ENCODE measurements around the gene CAMKK2.
"Not testable (repeated sequence)": the region's sequence is repeated elsewhere in the genome, so short reads cannot be mapped to it uniquely, and the experiment has no call there.

Gene CAMKK2

GRCh38 chr12:121245031-121245430 is 51.5 kb downstream of the CAMKK2 start:
- DNase-seq = no peak

GRCh38 chr12:121241156-121241970 is 55.1 kb downstream of the CAMKK2 start:
- no peak for DNase-seq

- DNase-seq = peak; percentile 86
These were observed 55.9 kb downstream of the CAMKK2 start for GRCh38 chr12:121240484-121241101.

- no peak for DNase-seq
These were observed 56.5 kb downstream of the CAMKK2 start for GRCh38 chr12:121240062-121240420.

- no peak for DNase-seq
These were observed 57.0 kb downstream of the CAMKK2 start for GRCh38 chr12:121239351-121240061.

GRCh38 chr12:121238604-121239350 is 57.7 kb downstream of the CAMKK2 start:
- no peak for DNase-seq

- no peak for DNase-seq
These were observed 58.4 kb downstream of the CAMKK2 start for GRCh38 chr12:121238086-121238485.

- no peak for DNase-seq
These were observed 59.1 kb downstream of the CAMKK2 start for GRCh38 chr12:121237415-121237814.

- no peak for DNase-seq
These were observed 59.7 kb downstream of the CAMKK2 start for GRCh38 chr12:121236776-121237175.

- no peak for DNase-seq
These were observed 62.9 kb downstream of the CAMKK2 start for GRCh38 chr12:121233628-121234020.

- DNase-seq = no peak
These were observed 63.4 kb downstream of the CAMKK2 start for GRCh38 chr12:121232977-121233627.

- DNase-seq = no peak
These were observed 64.3 kb downstream of the CAMKK2 start for GRCh38 chr12:121232163-121232562.

GRCh38 chr12:121230538-121230907 is 66.0 kb downstream of the CAMKK2 start:
- no peak for DNase-seq

- peak; percentile 34 for DNase-seq
These were observed 66.5 kb downstream of the CAMKK2 start for GRCh38 chr12:121229826-121230537.

GRCh38 chr12:121228919-121229665 is 67.4 kb downstream of the CAMKK2 start:
- DNase-seq = no peak

- no peak for DNase-seq
These were observed 69.2 kb downstream of the CAMKK2 start for GRCh38 chr12:121227294-121227693.

GRCh38 chr12:121226871-121227270 is 69.6 kb downstream of the CAMKK2 start:
- DNase-seq = not testable (repeated sequence)

- DNase-seq = no peak
These were observed 70.1 kb downstream of the CAMKK2 start for GRCh38 chr12:121226399-121226798.

- peak; percentile 75 for DNase-seq
These were observed 71.9 kb downstream of the CAMKK2 start for GRCh38 chr12:121224591-121224990.

- DNase-seq = peak; percentile 60
These were observed 72.9 kb downstream of the CAMKK2 start for GRCh38 chr12:121223292-121224285.

All from activated effector memory CD4-positive, alpha-beta T cell treated with Interleukin-2 at 50 U/mL for 16 hours (primary cell).